A204.1 (cell line): ENCODE data around the gene KCNG2.

ENCODE experiments used
- FAIRE-seq: peaks from 2 replicates; lab custom pipeline; 2012; peaks lifted over from hg19 to GRCh38; lab: Jason Lieb, UNC

The KCNG2 gene

GRCh38 chr18:79768745-79769144 lies 29.0 kb upstream of the KCNG2 start:
- no peak for FAIRE-seq

GRCh38 chr18:79769698-79770500 lies 27.8 kb upstream of the KCNG2 start:
- no peak for FAIRE-seq

DNA sequence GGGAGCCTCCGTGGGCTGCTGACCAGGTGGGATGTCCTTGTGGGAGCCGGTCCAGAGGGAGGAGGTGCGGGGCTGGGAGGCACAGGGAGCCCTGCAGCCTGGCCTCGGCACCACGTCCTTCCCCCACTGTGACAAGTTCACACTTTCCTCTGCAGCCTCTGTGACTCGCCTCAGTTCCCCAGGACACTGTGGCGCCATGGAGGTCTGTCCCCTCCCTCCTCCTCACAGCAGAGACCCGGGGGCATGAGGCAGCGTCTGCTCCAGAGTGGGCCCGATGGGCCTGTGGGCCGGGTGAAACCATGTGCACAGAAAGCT lies 27.3 kb upstream of the KCNG2 start:
- FAIRE-seq = no peak

- no peak for FAIRE-seq
These were observed 26.9 kb upstream of the KCNG2 start for GRCh38 chr18:79770826-79771225.

DNA sequence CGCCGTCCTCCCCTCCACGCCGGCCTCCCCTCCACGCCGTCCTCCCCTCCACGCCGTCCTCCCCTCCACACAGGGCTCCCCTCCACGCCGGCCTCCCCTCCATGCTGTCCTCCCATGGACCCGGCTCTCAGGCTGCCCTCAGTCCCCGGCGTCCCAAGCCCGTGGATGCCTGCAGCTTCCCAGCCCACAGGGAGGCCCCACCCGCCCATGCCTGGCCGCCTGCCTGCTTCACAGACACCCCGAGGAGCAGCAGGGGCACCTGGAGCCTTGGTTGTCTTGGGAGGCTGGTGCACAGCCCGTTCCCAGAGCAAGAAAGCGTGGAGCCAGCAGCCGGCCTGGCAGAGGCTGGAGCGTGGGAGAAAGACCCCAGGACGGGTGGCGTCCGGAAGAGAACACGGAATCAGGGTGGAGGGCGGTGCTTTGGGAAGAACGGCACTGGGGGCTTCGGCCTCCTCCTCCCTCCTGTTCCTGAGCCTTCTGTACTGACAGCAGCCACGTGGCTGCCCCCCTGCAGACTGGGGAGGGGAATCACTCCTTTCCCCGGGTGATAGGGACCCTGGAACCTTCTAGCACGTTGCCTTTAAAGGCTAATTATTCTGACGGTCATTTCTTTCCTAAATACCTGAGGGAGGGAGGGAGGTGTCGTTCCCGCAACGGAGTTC lies 26.2 kb upstream of the KCNG2 start:
- FAIRE-seq = no peak

GRCh38 chr18:79772108-79772864 lies 25.5 kb upstream of the KCNG2 start:
- no peak for FAIRE-seq

- no peak for FAIRE-seq
These were observed 24.7 kb upstream of the KCNG2 start for GRCh38 chr18:79772865-79773696.

GRCh38 chr18:79774111-79774510 lies 23.6 kb upstream of the KCNG2 start:
- no peak for FAIRE-seq

- no peak for FAIRE-seq
These were observed 22.1 kb upstream of the KCNG2 start for GRCh38 chr18:79775441-79776221.

DNA sequence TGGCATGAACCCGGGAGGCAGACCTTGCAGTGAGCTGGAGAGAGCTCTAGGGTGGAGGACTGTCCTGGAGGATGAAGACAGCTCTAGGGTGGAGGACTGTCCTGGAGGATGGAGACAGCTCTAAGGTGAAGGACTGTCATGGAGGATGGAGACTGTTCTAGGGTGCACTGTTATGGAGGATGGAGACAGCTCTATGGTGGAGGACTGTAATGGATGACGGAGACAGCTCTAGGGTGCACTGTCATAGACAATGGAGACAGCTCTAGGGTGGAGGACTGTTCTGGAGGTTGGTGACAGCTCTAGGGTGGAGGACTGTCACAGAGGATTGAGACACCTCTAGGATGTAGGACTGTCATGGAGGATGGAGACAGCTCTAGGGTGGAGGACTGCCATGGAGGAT lies 21.1 kb upstream of the KCNG2 start:
- no peak for FAIRE-seq

GRCh38 chr18:79778291-79778791 lies 19.4 kb upstream of the KCNG2 start:
- FAIRE-seq = no peak

- FAIRE-seq = no peak
These were observed 18.6 kb upstream of the KCNG2 start for GRCh38 chr18:79779021-79779699.

GRCh38 chr18:79779700-79780190 lies 18.0 kb upstream of the KCNG2 start:
- FAIRE-seq = no peak

DNA sequence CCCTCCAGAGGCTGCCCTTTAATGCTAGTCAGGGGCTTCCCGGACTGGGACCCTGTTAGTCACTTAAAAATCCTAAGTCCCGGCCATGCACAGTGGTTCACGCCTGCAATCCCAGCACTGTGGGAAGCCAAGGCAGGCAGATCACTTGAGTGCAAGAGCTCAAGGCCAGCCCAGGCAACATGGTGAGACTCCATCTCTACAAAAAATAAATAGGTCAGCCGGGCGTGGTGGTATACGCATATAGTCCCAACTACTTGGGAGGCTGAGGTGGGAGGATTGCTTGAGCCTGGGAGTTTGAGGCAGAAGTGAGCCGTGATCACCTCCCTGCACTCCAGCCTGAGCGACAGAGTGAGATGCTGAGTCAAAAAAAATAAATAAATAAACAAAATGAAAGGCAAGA lies 17.2 kb upstream of the KCNG2 start:
- no peak for FAIRE-seq

- FAIRE-seq = no peak
These were observed 16.3 kb upstream of the KCNG2 start for GRCh38 chr18:79781331-79781941.

GRCh38 chr18:79782566-79783308 lies 15.0 kb upstream of the KCNG2 start:
- no peak for FAIRE-seq

- FAIRE-seq = no peak
These were observed 13.4 kb upstream of the KCNG2 start for GRCh38 chr18:79784071-79784913.

DNA sequence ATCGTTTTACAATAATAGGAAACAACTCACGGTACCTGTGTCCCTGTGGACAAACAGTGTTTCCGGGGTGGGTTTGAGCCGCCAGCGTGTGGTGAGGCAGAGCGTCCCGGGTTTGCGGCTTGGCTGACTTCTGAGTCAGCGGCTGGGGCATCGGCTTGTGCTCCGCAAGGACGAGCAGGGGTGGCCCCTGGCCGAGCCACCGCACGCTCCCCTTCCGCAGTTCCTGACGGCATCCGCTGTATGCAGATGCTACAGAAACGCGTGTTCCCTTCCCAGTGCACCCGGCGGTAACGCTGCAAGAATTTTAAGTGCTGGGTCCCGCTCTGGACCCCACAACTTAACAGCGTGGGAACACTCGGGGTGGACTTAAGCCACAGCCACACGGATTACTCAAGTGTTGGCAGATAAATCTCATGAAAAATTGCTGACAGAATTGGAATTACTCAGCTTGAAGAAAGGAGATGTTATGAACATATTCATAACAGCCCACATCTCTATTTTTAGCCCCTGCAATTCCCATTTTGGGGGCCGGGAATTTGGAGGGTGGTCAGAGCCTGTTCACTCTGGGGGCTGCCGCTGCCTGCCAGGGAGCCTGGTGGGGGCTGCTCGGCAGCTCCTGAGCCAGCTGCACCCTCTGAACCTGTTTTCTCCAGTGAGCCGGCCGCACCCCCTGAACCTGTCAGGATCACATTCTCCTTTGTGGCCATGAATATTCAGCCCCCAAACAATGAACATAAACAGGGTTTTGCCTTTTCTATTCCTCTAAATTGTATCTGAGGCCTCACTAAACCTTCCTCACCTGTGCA lies 12.6 kb upstream of the KCNG2 start:
- no peak for FAIRE-seq
